Right ventricle myocardium superior (tissue), 1 donor: Measurements from ENCODE around the gene PIP5KL1. TPM values are rescaled to one million over a fixed set of nuclear protein-coding genes. Genes with fewer than 3 reads are reported as not detected.

Source experiments
- total RNA-seq: library from RNA; stranded (reverse); fragmentation: NEBNext Ultra II Directional; extraction: Animal tissue kit (Norgen Biotek cat#: 25700); gene quantifications from one replicate; pipeline ENCODE4 v1.2.1, GENCODE V29; 2021
- donor health status: DM: no; HTN: yes; CAD: no; lungs with severe emphysema.

The PIP5KL1 gene
- total RNA-seq, 1 donor from 2014 or later: 0.48 TPM

Other genes starting within 250 kb of the PIP5KL1 start
- not detected for gene CFAP157, start 223.8 kb downstream of the PIP5KL1 start, total RNA-seq
- gene PTRH1, start 215.1 kb downstream of the PIP5KL1 start, total RNA-seq: 13.3 TPM
- 0.48 TPM for gene TTC16, start 214.7 kb downstream of the PIP5KL1 start, total RNA-seq
- gene TOR2A, start 195.5 kb downstream of the PIP5KL1 start, total RNA-seq: 3.3 TPM
- 18.2 TPM for gene SH2D3C, start 152.1 kb downstream of the PIP5KL1 start, total RNA-seq
- 44.4 TPM for gene CDK9, start 144.7 kb downstream of the PIP5KL1 start, total RNA-seq
- 31.5 TPM for gene FPGS, start 127.9 kb downstream of the PIP5KL1 start, total RNA-seq
- 118 TPM for gene ENG, start 76.1 kb downstream of the PIP5KL1 start, total RNA-seq
- gene AK1, start 53.1 kb downstream of the PIP5KL1 start, total RNA-seq: 932 TPM
- 38.2 TPM for gene ST6GALNAC6, start 31.2 kb downstream of the PIP5KL1 start, total RNA-seq
- 18.1 TPM for gene ST6GALNAC4, start 13.7 kb downstream of the PIP5KL1 start, total RNA-seq
- gene DPM2, start 7.1 kb upstream of the PIP5KL1 start, total RNA-seq: 9.9 TPM
- 21.8 TPM for gene EEIG1, start 50.2 kb upstream of the PIP5KL1 start, total RNA-seq
- 4.5 TPM for gene NAIF1, start 136.5 kb upstream of the PIP5KL1 start, total RNA-seq
- 5.0 TPM for gene SLC25A25, start 137.5 kb upstream of the PIP5KL1 start, total RNA-seq
- gene PTGES2, start 197.0 kb upstream of the PIP5KL1 start, total RNA-seq: 155 TPM
- not detected for gene LCN2, start 218.7 kb upstream of the PIP5KL1 start, total RNA-seq
- gene BBLN, start 229.5 kb upstream of the PIP5KL1 start, total RNA-seq: 31.3 TPM